HUES6 (cell line): Measurements from ENCODE around the gene MED13L.

Source experiments
- H3K27ac ChIP-seq: 2 replicates; pipeline ENCODE4 v1.7.0; 2013; ENCODE audit warnings: low read depth, mild to moderate bottlenecking, low read length, inconsistent platforms
- H3K27me3 ChIP-seq: 2 replicates; pipeline ENCODE4 v1.6.1; 2013; ENCODE audit warnings: low read length; ENCODE audit not compliant: control insufficient read depth, insufficient read depth
- H3K36me3 ChIP-seq: 2 replicates; pipeline ENCODE4 v1.6.1; 2013; ENCODE audit warnings: low read length; ENCODE audit not compliant: control insufficient read depth, insufficient read depth
- H3K4me1 ChIP-seq: 2 replicates; pipeline ENCODE4 v1.6.1; 2013; ENCODE audit warnings: low read length; ENCODE audit not compliant: control insufficient read depth, insufficient read depth
- H3K4me3 ChIP-seq: 2 replicates; pipeline ENCODE4 v1.5.1; 2013; ENCODE audit warnings: low read depth, low read length
- H3K9ac ChIP-seq: one replicate; pipeline ENCODE4 v1.6.1; 2013; ENCODE audit warnings: mild to moderate bottlenecking, low read length
- H3K9me3 ChIP-seq: 2 replicates; pipeline ENCODE4 v1.6.1; 2013; ENCODE audit warnings: low read depth, low read length; ENCODE audit not compliant: control insufficient read depth, insufficient read depth

Gene MED13L

DNA sequence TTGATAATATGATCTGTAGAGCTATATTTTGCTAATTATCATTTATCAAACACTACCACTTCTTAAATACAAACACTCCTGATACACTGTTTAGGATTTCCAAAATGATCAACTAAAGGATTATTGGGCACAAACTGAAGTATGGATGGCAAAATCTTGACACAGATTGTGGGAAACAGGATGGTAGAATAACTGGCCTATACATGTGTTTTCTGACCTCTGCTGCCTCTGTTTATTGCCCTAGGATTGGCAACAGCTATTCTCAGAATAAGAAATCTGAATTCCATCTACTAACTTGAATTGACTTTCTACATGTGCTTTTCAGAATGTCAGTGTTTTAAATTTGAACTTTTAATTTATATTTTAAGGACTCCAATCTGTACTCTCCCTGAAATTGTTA lies 209.1 kb downstream of the MED13L start:
- Histone ChIP-seq H3K36me3 (no peaks in the 10 kb centered on the region), H3K4me1 (peaks cover 9% of the 10 kb centered on the region), H3K9me3 (no peaks in the 10 kb centered on the region), H3K27ac (no peak overlapping the region), H3K4me3 (no peak overlapping the region), H3K27me3 (no peaks in the 10 kb centered on the region), H3K9ac (no peak overlapping the region)

- Histone ChIP-seq H3K9me3 (no peaks in the 10 kb centered on the region), H3K9ac (no peak overlapping the region), H3K27ac (no peak overlapping the region), H3K36me3 (no peaks in the 10 kb centered on the region), H3K27me3 (no peaks in the 10 kb centered on the region), H3K4me3 (no peak overlapping the region), H3K4me1 (peaks cover 9% of the 10 kb centered on the region)
These were observed 209.6 kb downstream of the MED13L start for GRCh38 chr12:116067892-116068291.

DNA sequence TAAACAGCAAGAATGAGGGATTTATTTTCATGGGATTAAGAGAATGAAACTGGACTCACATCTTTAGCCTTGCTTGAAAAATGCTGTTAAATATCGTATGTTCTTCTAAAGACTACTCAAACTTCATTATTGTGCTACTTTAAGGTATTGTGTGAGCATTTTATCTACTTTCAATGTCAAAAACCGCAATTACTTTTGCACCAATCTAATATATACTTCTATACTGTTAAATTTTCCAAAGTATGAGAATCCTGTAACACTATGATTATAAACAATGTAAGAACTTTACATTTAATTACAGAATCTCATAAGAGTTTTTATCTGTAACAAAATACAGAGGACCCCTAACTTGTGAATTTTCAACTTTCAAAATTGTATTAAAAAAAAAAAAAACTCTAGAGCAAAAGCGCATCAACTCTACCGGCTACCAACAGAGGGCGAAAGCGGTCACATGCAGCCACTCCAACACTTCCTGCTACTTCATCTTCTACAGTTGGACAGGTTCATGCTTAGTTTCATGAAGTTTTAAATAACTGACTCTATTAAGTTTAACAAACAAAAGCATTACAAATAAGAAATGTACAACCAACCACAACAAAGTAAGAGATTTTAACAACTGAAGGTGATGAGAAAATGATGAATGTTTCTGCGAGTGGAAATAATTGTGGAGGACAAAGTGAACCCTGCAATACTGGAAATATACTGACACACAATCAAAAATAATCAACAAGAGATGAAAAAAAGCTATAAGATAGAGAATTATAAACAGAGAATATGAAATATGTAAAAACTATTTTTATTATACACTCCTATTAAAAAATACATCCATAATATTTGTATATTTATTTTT lies 210.9 kb downstream of the MED13L start:
- no peaks in the 10 kb centered on the region for H3K9me3 ChIP-seq
- H3K27ac ChIP-seq: no peak overlapping the region
- H3K9ac ChIP-seq: no peak overlapping the region
- peaks cover 4% of the 10 kb centered on the region; the same call in 1 of the 2 replicates for H3K4me1 ChIP-seq
- no peaks in the 10 kb centered on the region for H3K27me3 ChIP-seq
- no peak overlapping the region for H3K4me3 ChIP-seq
- H3K36me3 ChIP-seq: no peaks in the 10 kb centered on the region

DNA sequence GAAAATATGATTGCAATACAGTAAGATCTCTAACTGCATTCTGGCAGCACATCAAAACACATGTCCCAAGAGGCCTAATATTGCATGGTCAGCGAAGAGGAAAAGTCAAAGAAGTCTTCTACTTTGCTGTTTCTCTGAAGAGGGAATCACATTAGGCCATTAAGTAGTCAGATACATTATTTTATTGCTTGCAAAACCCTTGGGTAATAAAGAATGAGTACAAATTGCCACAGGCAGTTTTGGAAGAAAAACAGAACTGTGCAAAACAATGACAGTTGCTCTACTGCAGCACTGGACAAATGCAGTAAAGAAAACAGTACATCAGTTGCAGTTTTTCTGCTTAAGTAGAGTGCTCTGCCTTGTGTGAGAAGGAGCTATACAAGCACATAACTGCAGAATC lies 211.9 kb downstream of the MED13L start:
- H3K4me1 ChIP-seq: peaks cover 4% of the 10 kb centered on the region; the same call in 1 of the 2 replicates
- H3K27me3 ChIP-seq: no peaks in the 10 kb centered on the region
- no peaks in the 10 kb centered on the region for H3K9me3 ChIP-seq
- no peak overlapping the region for H3K27ac ChIP-seq
- H3K4me3 ChIP-seq: no peak overlapping the region
- H3K9ac ChIP-seq: no peak overlapping the region
- H3K36me3 ChIP-seq: no peaks in the 10 kb centered on the region

GRCh38 chr12:116064493-116064892 lies 213.0 kb downstream of the MED13L start:
- peaks cover 4% of the 10 kb centered on the region; the same call in 1 of the 2 replicates for H3K4me1 ChIP-seq
- H3K9me3 ChIP-seq: no peaks in the 10 kb centered on the region
- no peaks in the 10 kb centered on the region for H3K36me3 ChIP-seq
- H3K9ac ChIP-seq: no peak overlapping the region
- no peak overlapping the region for H3K4me3 ChIP-seq
- H3K27ac ChIP-seq: no peak overlapping the region
- H3K27me3 ChIP-seq: no peaks in the 10 kb centered on the region

DNA sequence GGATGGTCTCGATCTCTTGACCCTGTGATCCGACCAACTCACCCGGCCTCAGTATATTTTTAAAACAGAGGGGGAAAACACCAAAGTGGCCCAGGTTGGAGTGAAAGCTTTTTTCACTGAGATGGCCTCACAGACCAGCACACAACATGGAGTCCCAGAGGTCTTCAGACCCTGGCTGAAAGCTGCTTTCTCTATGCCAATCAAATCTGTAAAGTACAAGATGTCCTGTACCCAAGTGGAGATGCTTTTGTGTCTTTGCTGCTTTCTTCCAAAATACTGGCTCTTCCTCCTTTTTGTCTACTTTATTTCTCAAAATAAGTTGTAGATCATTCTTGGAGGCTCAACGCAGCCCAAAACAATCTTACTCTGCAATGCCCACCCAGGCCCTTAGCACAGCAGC lies 214.8 kb downstream of the MED13L start:
- H3K9me3 ChIP-seq: no peaks in the 10 kb centered on the region
- H3K4me1 ChIP-seq: peaks cover 4% of the 10 kb centered on the region; the same call in 1 of the 2 replicates
- H3K9ac ChIP-seq: no peak overlapping the region
- no peaks in the 10 kb centered on the region for H3K36me3 ChIP-seq
- H3K4me3 ChIP-seq: no peak overlapping the region
- no peaks in the 10 kb centered on the region for H3K27me3 ChIP-seq
- no peak overlapping the region for H3K27ac ChIP-seq

DNA sequence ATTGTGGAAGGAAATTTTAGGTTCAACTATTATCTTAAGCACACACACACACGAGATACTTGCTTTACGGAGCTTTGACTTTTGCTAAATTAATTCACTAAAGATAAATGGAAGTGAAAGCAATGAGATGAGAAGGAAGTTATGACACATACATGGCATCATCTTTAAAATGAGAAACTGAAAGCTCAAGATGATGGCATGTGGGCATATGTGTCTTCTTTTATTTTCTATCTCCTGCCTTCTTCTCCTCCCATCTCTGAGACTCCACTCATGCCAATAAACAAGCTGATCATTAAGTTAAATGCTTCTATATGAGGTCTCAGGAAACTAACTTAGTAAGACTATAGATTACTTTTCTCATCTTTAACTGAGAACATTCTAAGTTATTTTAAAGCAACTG lies 216.7 kb downstream of the MED13L start:
- no peaks in the 10 kb centered on the region for H3K27me3 ChIP-seq
- peaks cover 4% of the 10 kb centered on the region; the same call in 1 of the 2 replicates for H3K4me1 ChIP-seq
- H3K9ac ChIP-seq: no peak overlapping the region
- H3K27ac ChIP-seq: no peak overlapping the region
- no peaks in the 10 kb centered on the region for H3K9me3 ChIP-seq
- H3K4me3 ChIP-seq: no peak overlapping the region
- H3K36me3 ChIP-seq: no peaks in the 10 kb centered on the region

DNA sequence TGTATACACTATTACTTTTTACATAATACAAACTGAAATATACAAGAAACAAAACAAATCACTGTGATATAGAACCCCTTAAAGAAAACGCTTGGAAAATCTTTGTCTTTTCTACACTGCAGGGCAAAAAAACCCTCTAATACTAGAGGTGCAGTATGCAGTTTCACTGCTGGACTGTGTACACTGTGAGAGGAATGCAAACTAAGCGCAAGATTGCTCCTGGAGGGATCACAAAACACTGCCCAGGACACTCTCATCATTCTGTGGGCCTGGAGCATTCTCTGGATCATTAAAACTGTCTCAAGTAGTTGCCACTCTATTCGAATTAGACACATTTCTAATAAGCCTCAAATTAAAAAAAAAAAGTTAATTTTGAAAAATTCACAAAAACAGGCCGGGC lies 217.6 kb downstream of the MED13L start:
- Histone ChIP-seq H3K9ac (no peak overlapping the region), H3K27ac (no peak overlapping the region), H3K4me1 (peaks cover 4% of the 10 kb centered on the region; the same call in 1 of the 2 replicates), H3K9me3 (no peaks in the 10 kb centered on the region), H3K36me3 (no peaks in the 10 kb centered on the region), H3K4me3 (no peak overlapping the region), H3K27me3 (no peaks in the 10 kb centered on the region)

DNA sequence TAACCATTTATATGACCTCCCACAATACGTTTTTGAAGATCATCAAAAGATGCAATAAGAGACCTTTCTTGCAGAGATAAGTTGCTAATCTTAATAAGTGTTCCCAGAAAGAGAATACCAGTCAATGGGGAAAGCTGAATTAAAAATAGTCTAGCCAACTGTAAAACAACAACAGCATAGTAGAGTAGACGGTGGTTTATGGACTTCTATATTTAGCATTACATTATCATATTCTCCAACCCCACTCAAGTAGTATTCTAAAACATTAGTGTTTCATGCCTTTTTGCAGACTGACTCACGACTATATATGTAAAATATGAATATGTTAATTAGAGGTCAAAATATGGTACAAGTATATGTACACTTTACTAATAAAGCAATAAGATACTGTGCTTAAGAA lies 218.9 kb downstream of the MED13L start:
- Histone ChIP-seq H3K27ac (no peak overlapping the region), H3K9ac (no peak overlapping the region), H3K4me1 (peaks cover 7% of the 10 kb centered on the region; the same call in 1 of the 2 replicates), H3K36me3 (no peaks in the 10 kb centered on the region), H3K27me3 (no peaks in the 10 kb centered on the region), H3K4me3 (no peak overlapping the region), H3K9me3 (no peaks in the 10 kb centered on the region)

- no peak overlapping the region for H3K9ac ChIP-seq
- no peak overlapping the region for H3K27ac ChIP-seq
- H3K4me1 ChIP-seq: peaks cover 10% of the 10 kb centered on the region; the same call in 1 of the 2 replicates
- H3K4me3 ChIP-seq: no peak overlapping the region
- no peaks in the 10 kb centered on the region for H3K36me3 ChIP-seq
- H3K27me3 ChIP-seq: no peaks in the 10 kb centered on the region
- no peaks in the 10 kb centered on the region for H3K9me3 ChIP-seq
These were observed 220.1 kb downstream of the MED13L start for GRCh38 chr12:116057356-116057755.

DNA sequence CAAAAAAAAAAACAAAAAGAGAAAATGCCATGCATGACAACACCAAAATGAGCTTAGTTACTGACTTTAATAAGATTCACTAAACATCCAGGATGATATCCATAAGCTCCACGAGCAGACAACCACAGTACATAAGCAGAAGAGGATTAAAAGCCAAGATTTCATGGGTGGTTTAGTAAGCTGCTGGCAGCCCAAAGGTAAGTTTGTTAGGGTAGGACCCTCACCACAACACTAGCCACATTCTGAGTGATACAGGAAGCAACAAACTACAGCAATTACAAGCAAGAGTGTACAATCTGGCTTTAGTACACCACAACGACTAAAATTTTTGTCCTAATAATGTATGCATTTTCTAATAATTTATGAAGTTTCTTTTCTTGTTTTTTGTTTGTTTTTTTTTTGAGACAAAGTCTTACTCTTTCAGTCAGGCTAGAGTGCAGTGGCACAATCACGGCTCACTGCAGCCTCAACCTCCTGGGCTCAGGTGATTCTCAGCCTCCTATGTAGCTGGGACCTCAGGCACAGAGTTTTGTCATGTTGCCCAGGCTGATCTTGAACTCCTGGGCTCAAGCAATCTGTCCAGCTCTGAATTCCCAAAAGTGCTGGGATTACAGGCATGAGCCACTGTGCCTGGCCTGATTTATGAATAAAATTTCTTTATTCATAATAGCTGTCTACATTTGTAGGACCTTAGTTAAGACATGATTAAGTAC lies 221.4 kb downstream of the MED13L start:
- Histone ChIP-seq H3K27ac (no peak overlapping the region), H3K4me3 (no peak overlapping the region), H3K36me3 (no peaks in the 10 kb centered on the region), H3K9ac (no peak overlapping the region), H3K9me3 (no peaks in the 10 kb centered on the region), H3K4me1 (peaks cover 10% of the 10 kb centered on the region; the same call in 1 of the 2 replicates), H3K27me3 (no peaks in the 10 kb centered on the region)
